ENCODE results near the gene HDAC9.

The HDAC9 gene

GRCh38 chr7:18877874-18878273 lies 382.3 kb downstream of the HDAC9 start:
- DNase-seq (ENCODE audit: low read depth in 3 of 3, low spot score in 1 of 3) = no peak

GRCh38 chr7:18886832-18887231 lies 391.3 kb downstream of the HDAC9 start:
- no peak for DNase-seq (ENCODE audit: low read depth in 3 of 3, low spot score in 1 of 3)

GRCh38 chr7:18889436-18889835 lies 393.9 kb downstream of the HDAC9 start:
- no peak for DNase-seq (ENCODE audit: low read depth in 3 of 3, low spot score in 1 of 3)

GRCh38 chr7:18890134-18890533 lies 394.6 kb downstream of the HDAC9 start:
- DNase-seq (ENCODE audit: low read depth in 3 of 3, low spot score in 1 of 3) = no peak

- no peak for DNase-seq (ENCODE audit: low read depth in 3 of 3, low spot score in 1 of 3)
Measured at GRCh38 chr7:18890885-18891621, 395.5 kb downstream of the HDAC9 start.

GRCh38 chr7:18893156-18893555 lies 397.6 kb downstream of the HDAC9 start:
- DNase-seq (ENCODE audit: low read depth in 3 of 3, low spot score in 1 of 3) = no peak

GRCh38 chr7:18894155-18894554 lies 398.6 kb downstream of the HDAC9 start:
- no peak for DNase-seq (ENCODE audit: low read depth in 3 of 3, low spot score in 1 of 3)

- no peak for DNase-seq (ENCODE audit: low read depth in 3 of 3, low spot score in 1 of 3)
Measured at GRCh38 chr7:18895456-18895855, 399.9 kb downstream of the HDAC9 start.

GRCh38 chr7:18896343-18896975 lies 400.9 kb downstream of the HDAC9 start:
- no peak for DNase-seq (ENCODE audit: low read depth in 3 of 3, low spot score in 1 of 3)

GRCh38 chr7:18900236-18900635 lies 404.7 kb downstream of the HDAC9 start:
- DNase-seq (ENCODE audit: low read depth in 3 of 3, low spot score in 1 of 3) = no peak

- DNase-seq (ENCODE audit: low read depth in 3 of 3, low spot score in 1 of 3) = no peak
Measured at GRCh38 chr7:18900803-18901202, 405.3 kb downstream of the HDAC9 start.

- DNase-seq (ENCODE audit: low read depth in 3 of 3, low spot score in 1 of 3) = no peak
Measured at GRCh38 chr7:18901351-18901750, 405.8 kb downstream of the HDAC9 start.

GRCh38 chr7:18901982-18902421 lies 406.5 kb downstream of the HDAC9 start:
- no peak for DNase-seq (ENCODE audit: low read depth in 3 of 3, low spot score in 1 of 3)

GRCh38 chr7:18902892-18903291 lies 407.3 kb downstream of the HDAC9 start:
- no peak for DNase-seq (ENCODE audit: low read depth in 3 of 3, low spot score in 1 of 3)

- no peak for DNase-seq (ENCODE audit: low read depth in 3 of 3, low spot score in 1 of 3)
Measured at GRCh38 chr7:18903695-18904094, 408.1 kb downstream of the HDAC9 start.

- no peak for DNase-seq (ENCODE audit: low read depth in 3 of 3, low spot score in 1 of 3)
Measured at GRCh38 chr7:18905316-18905943, 409.9 kb downstream of the HDAC9 start.

GRCh38 chr7:18906901-18907300 lies 411.4 kb downstream of the HDAC9 start:
- DNase-seq (ENCODE audit: low read depth in 3 of 3, low spot score in 1 of 3) = no peak

GRCh38 chr7:18913106-18913505 lies 417.6 kb downstream of the HDAC9 start:
- no peak for DNase-seq (ENCODE audit: low read depth in 3 of 3, low spot score in 1 of 3)

GRCh38 chr7:18916826-18917225 lies 421.3 kb downstream of the HDAC9 start:
- no peak for DNase-seq (ENCODE audit: low read depth in 3 of 3, low spot score in 1 of 3)

GRCh38 chr7:18927134-18927533 lies 431.6 kb downstream of the HDAC9 start:
- no peak for DNase-seq (ENCODE audit: low read depth in 3 of 3, low spot score in 1 of 3)

GRCh38 chr7:18936265-18936664 lies 440.7 kb downstream of the HDAC9 start:
- no peak for DNase-seq (ENCODE audit: low read depth in 3 of 3, low spot score in 1 of 3)

All from stimulated activated CD4-positive, alpha-beta T cell treated with anti-CD3 and anti-CD28 coated beads, TNF-alpha, amount 100 ng/mL, for 1 hour (primary cell).